RPMI7951 (cell line): ENCODE data around the gene IFITM2. TPM values are rescaled to one million over a fixed set of nuclear protein-coding genes. Genes with fewer than 3 reads are reported as not detected.

ENCODE experiments used
- DNase-seq: peaks from one replicate; pipeline ENCODE4 v3.0.0-alpha.2; 2012; ENCODE audit warnings: low read depth
- total RNA-seq: library from RNA; depleted of rRNA; stranded (reverse); fragments of >200 nt; shearing (Covaris generic); gene quantifications from 2 replicates; pipeline ENCODE4 v1.2.3, GENCODE V29; 2014; rRNA removed

IFITM2 gene
- 28.0 and 30.6 TPM in 2 replicates for total RNA-seq

- DNase-seq = peak; percentile 70
These were observed at the start of gene IFITM2 for GRCh38 chr11:307766-308708. Gene IFITM2, plus strand, starts transcription at chr11:307816. Its CDS starts 377 bp downstream, at chr11:308193.

GRCh38 chr11:259413-259812, 48.2 kb upstream of the IFITM2 start:
- DNase-seq = no peak

GRCh38 chr11:261624-262023, 46.0 kb upstream of the IFITM2 start:
- no peak for DNase-seq

GRCh38 chr11:266676-267439, 40.8 kb upstream of the IFITM2 start:
- peak; percentile 36 for DNase-seq

- peak; percentile 51 for DNase-seq
These were observed 40.1 kb upstream of the IFITM2 start for GRCh38 chr11:267491-267994.

- peak; percentile 78 for DNase-seq
These were observed 38.9 kb upstream of the IFITM2 start for GRCh38 chr11:268716-269145.

GRCh38 chr11:269146-269890, 38.3 kb upstream of the IFITM2 start:
- no peak for DNase-seq

- no peak for DNase-seq
These were observed 36.9 kb upstream of the IFITM2 start for GRCh38 chr11:270451-271318.

- no peak for DNase-seq
These were observed 36.3 kb upstream of the IFITM2 start for GRCh38 chr11:271319-271715.

GRCh38 chr11:272195-272930, 35.3 kb upstream of the IFITM2 start:
- DNase-seq = no peak

- DNase-seq = no peak
These were observed 34.8 kb upstream of the IFITM2 start for GRCh38 chr11:272931-273198.

GRCh38 chr11:276219-276618, 31.4 kb upstream of the IFITM2 start:
- no peak for DNase-seq

GRCh38 chr11:278001-278951, 29.3 kb upstream of the IFITM2 start, which contains the start of gene NLRP6:
Gene NLRP6, plus strand, starts transcription at chr11:278407. Its CDS starts 163 bp downstream, at chr11:278570.
- no peak for DNase-seq

- DNase-seq = no peak
These were observed 28.3 kb upstream of the IFITM2 start for GRCh38 chr11:279040-279965.

- DNase-seq = no peak
These were observed 27.5 kb upstream of the IFITM2 start for GRCh38 chr11:279966-280705.

- no peak for DNase-seq
These were observed 26.7 kb upstream of the IFITM2 start for GRCh38 chr11:280706-281485.
